ENCODE measurements around the gene CCDC86. TPM values are rescaled to one million over a fixed set of nuclear protein-coding genes. Genes with fewer than 3 reads are reported as not detected.

Gene CCDC86
- polyA plus RNA-seq, 2 of the 4 experiments (the other 2 are of a cell fraction), result 42.8 to 71.1 TPM

DNA sequence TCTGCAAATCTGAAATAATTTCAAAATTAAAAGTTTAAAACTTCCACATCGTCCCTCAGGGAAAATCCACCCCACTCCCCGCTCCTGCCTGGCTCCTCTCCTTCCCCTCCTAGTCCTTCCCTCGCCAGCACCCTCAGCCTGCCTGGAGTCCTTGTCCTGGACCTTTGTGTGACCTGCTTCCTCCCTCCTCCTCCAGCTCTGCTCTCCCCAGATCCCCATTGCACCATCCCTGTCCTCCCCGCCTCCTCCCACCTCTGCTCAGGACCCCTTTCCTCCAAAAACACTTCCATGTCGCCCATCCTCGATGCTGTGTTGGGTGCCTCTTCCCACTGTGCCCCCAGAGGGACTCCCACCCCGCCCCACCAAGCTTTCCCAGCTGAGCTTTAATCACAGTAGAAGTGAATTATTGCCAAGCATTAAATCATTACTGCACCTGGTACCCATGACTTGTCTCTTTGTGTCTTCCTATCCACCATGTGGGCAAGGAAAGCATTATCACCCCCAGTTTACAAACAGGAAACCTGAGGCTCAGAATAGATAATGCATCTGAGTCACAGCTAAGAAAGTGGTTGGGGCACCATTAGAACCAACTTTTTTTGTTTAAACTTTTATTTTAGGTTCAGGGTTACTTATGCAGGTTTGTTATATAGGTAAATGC, 23.1 kb downstream of the CCDC86 start:
- ATAC-seq (no peak), DNase-seq (ENCODE audit: low read depth in 1 of 2, low spot score in 1 of 2) (no peak), FAIRE-seq (no peak)
- 52% methylated on average over 7 of the region's 7 CpGs for WGBS (ENCODE audit: missing lambda C conversion rate)
- Histone ChIP-seq H3K4me3 (no peak overlapping the region), H3K4me2 (no peak overlapping the region), H3K9me3 (no peaks in the 10 kb centered on the region), H3K4me1 (no peaks in the 10 kb centered on the region), H3K27ac (no peak overlapping the region)
- TF ChIP-seq KDM1A (IDR thresholded peaks at IDR 0.05; ENCODE audit: low read depth) (no peak), JUN (IDR thresholded peaks at IDR 0.05) (no peak), JUNB (IDR thresholded peaks at IDR 0.05) (no peak), SMC3 (IDR thresholded peaks at IDR 0.05) (no peak), ZC3H11A (IDR thresholded peaks at IDR 0.05) (no peak), EP300 (IDR thresholded peaks at IDR 0.05) (no peak), MAFK (IDR thresholded peaks at IDR 0.05; ENCODE audit: partially characterized antibody) (no peak)
- TF ChIP-seq, protein P1, sequence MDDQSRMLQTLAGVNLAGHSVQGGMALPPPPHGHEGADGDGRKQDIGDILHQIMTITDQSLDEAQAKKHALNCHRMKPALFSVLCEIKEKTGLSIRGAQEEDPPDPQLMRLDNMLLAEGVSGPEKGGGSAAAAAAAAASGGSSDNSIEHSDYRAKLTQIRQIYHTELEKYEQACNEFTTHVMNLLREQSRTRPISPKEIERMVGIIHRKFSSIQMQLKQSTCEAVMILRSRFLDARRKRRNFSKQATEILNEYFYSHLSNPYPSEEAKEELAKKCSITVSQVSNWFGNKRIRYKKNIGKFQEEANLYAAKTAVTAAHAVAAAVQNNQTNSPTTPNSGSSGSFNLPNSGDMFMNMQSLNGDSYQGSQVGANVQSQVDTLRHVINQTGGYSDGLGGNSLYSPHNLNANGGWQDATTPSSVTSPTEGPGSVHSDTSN (IDR thresholded peaks at IDR 0.05), result no peak
- CTCF ChIA-PET, result interaction anchor here (1.0 to 1.5 kb wide), 2 partner anchors 13 to 323 kb away, joined by 3 to 4 read pairs; no protein-coding TSS in a partner anchor
- POLR2A ChIA-PET, result no interaction called here

DNA sequence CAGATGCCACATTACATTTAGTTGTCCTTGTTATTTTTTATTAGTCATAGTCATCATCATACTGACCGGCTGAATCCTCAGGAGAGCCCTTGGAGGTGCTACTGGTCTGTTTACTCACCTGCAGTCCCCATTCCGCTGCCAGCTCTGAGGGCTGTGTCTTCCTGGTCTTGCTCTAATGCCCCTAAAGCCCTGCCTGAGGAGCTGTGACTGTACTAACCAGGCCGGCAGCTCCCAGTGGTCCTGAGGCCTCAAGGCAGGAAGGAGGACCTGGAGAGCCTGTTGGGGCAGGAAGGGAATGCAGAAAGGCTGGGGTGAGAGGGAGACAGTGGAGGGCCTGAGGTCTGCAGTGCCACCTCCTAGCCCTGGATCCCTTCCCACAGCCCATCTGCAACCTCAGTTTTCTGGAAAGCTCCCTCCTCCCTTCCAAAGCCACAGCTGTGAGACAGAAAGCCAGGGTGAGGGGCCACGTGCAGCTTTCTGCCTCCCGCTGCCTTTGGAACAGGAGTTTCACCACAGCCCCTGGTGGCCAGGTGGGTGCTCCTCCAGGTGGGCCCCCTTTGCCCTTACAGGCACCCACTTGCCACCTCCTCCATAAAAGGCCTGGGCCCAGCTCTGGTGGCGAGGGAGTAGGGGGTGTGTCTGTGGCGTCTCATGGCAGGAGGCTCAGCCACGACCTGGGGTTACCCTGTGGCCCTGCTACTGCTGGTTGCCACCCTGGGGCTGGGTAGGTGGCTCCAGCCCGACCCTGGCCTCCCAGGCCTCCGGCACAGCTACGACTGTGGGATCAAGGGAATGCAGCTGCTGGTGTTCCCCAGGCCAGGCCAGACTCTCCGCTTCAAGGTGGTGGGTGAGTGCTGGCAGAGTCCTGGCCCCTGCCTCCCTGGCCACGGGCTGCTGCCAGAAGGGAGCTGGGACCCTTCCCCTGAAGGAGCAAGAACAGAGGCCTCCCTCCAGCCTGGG, 25.3 kb downstream of the CCDC86 start, which contains the start of gene ZP1:
Gene ZP1 (plus strand): TSS at position 632 of the 960 bp plus-strand sequence. CDS start 20 bp downstream, at position 652.
- FAIRE-seq (no peak), DNase-seq (ENCODE audit: low read depth in 1 of 2, low spot score in 1 of 2) (no peak), ATAC-seq (no peak)
- no peak within 1 kb of the TSS for H3K4me3 ChIP-seq
- 59% methylated on average over 10 of the region's 13 CpGs for WGBS (ENCODE audit: missing lambda C conversion rate)
- no peaks in the 10 kb centered on the region for H3K9me3 ChIP-seq
- POLR2A ChIA-PET, result no interaction called here
- H3K4me1 ChIP-seq, result peaks cover 9% of the 10 kb centered on the region
- no peak within 1 kb of the TSS for H3K4me2 ChIP-seq
- CTCF ChIA-PET, result interaction anchor here (0.7 to 12.3 kb wide), 11 partner anchors 9 to 320 kb away, joined by 3 to 79 read pairs (median 6); partner anchors contain the start of gene PTGDR2
- H3K27ac ChIP-seq, result no peak within 1 kb of the TSS
- TF ChIP-seq, protein P2, sequence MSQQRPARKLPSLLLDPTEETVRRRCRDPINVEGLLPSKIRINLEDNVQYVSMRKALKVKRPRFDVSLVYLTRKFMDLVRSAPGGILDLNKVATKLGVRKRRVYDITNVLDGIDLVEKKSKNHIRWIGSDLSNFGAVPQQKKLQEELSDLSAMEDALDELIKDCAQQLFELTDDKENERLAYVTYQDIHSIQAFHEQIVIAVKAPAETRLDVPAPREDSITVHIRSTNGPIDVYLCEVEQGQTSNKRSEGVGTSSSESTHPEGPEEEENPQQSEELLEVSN (IDR thresholded peaks at IDR 0.05; ENCODE audit: borderline replicate concordance, low read depth), result no peak
- no peak for TF ChIP-seq ZNF302 (CRISPR knock-in tag; IDR thresholded peaks at IDR 0.05)
- no peak for TF ChIP-seq RAD21 (conservative IDR thresholded peaks at IDR 0.05 in 1 of 2, IDR thresholded peaks at IDR 0.05 in 1 of 2)

DNA sequence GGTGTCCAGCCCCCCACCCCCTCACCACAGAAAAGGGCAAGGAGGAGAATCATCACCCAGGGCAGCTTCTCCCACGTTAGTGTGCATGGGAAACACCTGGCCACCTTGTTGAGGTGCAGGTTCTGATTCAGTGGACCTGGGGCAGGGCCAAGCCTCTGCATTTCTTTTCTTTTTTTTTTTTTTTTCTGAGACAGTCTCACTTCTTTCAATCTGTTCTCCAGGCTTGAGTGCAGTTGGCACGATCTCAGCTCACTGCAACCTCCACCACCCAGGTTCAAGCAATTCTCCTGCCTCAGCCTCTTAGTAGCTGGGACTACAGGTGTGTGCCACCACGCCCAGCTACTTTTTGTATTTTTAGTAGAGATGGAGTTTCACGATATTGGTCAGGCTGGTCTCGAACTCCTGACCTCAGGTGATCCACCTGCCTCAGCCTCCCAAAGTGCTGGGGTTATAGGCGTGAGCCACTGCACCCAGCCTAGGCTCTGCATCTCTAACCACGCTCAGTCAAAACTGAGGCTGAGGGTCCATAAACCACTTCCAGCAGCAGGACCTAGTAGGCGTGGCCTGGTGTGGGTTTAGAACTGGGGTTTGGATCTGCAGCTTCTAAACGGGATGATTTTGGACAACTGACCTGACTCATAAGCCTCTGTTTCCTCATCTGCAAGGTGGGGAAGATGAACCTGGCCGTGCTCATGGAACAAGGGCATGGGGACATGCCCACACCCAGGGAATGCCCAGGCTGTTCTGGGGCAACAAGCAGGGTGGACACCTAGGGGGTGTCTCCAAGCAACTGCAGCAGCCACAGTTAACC, 26.2 kb downstream of the CCDC86 start:
- TF ChIP-seq ZSCAN20 (CRISPR knock-in tag; IDR thresholded peaks at IDR 0.05) (no peak), JUNB (IDR thresholded peaks at IDR 0.05) (no peak), JUN (IDR thresholded peaks at IDR 0.05) (no peak), RFX5 (IDR thresholded peaks at IDR 0.05) (no peak), NFE2L2 (conservative IDR thresholded peaks at IDR 0.05; ENCODE audit: low read length) (no peak)
- ChIA-PET POLR2A (no interaction called here), CTCF (interaction anchor here (0.9 to 12.3 kb wide), 7 partner anchors 17 to 92 kb away, joined by 3 to 79 read pairs (median 12); no protein-coding TSS in a partner anchor)
- 68% methylated on average over 10 of the region's 10 CpGs for WGBS (ENCODE audit: missing lambda C conversion rate)
- no peak for DNase-seq (ENCODE audit: low read depth in 1 of 2, low spot score in 1 of 2)
- no peak overlapping the region for H3K4me2 ChIP-seq
- peaks cover 18% of the 10 kb centered on the region for H3K4me1 ChIP-seq
- no peak overlapping the region for H3K4me3 ChIP-seq
- no peaks in the 10 kb centered on the region for H3K9me3 ChIP-seq
- no peak overlapping the region for H3K27ac ChIP-seq
- ATAC-seq, result no peak
- no peak for FAIRE-seq
